GM20431 (cell line): Measurements from ENCODE around the gene NTN4.
"Not testable (repeated sequence)": the region's sequence is repeated elsewhere in the genome, so short reads cannot be mapped to it uniquely, and the experiment has no call there.

Experiments used
- in situ Hi-C: fragments of 300-500 bp; cut with MseI, MboI; formaldehyde crosslinking; loops from one replicate; pipeline ENCODE4 v1.15.0; 2020; ENCODE audit warnings: low sequenced_read_pairs; ENCODE audit not compliant: unreplicated experiment

Gene NTN4

DNA sequence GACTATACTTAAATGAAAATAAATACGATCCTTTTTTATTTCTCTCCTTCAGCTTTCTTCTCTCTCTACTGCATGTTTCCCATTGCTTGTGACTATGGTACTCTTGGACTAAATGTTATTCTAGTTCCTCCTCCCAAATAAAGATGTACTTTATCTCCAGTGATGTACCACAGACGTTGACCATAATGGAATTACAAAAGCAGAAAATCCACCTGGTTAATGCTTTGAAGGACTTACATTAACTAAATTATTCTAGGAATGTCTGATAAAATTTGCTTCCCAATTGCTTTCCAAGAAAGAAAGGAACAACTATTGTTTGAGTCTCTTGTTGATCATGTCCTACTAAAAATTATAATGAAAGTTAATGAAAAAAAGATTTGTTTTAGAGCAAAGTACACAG lies 71.8 kb downstream of the NTN4 start:
- in situ Hi-C loops, result no loop called here

DNA sequence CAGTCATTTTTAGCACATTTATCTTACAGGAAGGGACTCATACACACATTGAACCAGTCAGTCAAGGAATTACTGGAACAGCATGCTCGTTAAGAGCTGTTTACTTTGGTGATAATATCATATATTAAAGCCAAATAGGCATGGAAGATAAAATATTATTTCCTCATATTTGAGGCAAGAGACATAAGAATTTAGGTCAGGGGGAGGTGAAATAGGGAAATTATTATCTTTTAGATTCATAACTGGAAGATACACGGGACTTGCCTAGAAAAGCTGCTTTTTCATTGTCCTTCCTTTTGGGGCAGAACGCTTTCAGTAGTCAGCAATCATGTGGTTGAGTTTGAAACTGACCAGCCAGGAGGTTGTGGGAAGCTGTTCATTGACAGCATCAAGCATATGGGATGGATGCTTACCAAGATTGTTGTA lies 72.5 kb downstream of the NTN4 start:
- in situ Hi-C loops, result no loop called here

DNA sequence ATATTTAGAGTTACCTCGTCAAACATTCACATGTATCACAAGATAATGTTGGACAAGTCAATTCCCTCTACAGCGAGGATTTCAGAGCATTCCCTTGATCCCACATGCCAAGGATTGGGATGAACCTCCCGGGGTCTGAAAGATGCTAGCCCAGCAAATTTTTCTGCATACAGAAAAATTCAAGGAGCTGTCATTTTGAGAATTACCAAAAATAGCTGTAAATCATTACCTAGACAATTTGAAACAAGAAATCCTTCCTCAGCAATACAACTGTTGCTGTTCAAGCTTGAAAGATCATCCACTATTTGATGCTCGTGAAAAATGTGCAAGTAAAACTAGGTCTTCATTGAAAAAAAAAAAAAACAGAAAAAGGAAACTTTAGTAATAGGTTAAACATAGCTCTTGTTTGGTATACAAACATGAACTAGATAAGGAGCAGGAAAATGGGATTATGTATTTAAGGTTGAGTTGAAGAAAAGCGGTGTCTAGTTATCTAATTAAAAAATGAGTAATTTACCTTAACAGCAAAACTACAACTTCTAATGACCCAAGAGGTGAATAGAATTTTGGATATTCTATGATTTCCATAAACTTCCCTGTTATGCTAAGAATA lies 73.1 kb downstream of the NTN4 start:
- in situ Hi-C loops, result no loop called here

DNA sequence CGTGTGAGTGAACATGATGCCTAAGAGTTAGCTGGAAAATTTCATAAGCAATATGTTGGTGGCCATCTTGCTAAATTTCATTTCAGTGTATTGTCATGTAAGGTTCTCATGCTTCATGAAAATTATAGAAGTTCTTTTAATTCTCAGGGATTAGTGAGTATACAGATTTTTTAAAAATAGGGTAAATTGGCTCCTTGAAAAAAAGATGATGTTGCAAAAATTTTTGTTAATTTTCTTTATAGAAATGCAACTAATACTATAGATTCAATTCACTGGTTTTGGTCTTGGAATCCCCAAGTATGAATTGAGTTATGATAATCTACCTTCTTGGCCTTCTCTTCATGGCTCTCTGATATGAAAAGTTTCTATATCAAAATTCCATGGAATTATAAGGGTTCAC lies 75.4 kb downstream of the NTN4 start:
- in situ Hi-C loops, result no loop called here

DNA sequence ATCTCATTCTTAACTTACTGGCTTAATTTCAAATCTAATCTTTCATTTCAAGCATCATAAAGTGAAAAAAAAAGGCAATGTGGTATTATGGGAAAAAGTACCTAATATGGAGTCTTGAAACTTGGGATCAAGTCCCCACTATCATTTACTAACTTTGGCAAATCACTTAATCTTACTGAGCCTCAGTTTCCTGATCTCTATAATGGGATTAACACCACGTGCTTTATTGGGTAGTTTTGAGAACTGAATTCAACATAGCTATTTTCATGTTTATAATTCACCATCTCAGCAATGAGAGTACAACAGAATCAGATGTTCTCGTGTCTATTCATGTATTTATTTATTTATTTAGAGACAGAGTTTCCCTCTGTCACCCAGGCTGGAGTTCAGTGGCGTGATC lies 78.3 kb downstream of the NTN4 start:
- in situ Hi-C loops, result no loop called here

DNA sequence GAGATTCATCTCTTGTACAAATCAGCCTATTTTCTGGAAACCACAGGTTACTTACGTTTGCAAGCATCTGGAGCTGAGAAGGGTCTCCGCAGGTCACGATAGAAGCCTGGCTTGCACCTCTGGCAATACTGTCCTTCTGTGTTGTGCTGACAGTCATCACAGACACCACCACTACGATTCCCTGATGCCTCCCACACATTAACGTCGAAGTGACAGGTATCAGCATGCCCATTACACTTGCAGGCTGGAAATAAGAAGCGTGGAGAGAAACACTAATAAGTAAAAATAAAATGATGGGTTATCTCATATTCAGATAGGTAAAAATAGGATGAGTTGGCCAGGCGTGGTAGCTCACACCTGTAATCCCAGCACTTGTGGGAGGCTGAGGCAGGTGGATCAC lies 80.2 kb downstream of the NTN4 start:
- in situ Hi-C loops, result no loop called here

DNA sequence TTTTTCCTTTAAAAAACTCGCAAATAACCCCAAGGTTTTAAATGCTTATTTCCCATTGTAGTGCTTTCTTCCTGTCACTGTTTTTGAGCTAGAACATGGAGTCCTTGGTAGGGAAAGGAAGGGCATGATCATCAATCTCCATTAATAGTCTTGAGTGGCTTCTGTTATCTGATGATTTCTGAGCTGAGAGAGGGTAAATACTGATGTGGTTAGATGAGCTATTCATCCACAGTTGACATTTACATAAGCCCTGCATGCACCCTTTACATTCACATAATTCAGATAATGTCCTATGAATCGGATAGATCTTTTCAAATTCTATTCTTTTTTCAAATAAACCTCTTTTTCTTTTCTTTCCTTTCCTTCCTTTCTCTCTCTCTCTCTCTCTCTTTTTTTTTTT lies 81.4 kb downstream of the NTN4 start:
- in situ Hi-C loops, result no loop called here

DNA sequence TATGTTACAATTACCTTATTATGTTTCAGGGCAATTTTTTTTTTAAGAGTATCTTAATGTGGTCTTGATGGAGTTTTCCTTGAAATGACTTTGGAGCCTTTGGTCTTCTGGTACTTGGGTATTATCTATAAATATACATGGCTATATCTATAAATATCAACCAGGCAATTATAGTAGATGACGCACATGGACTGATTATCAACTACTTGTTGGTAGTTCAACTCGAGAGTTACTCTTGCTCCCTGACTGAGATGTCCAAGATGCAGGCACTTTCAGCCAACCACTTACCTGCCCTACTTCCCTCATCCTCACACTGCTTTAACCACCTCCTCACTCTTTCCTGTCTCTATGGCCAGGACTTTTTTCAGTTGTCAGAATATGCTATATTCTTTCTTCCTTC lies 85.4 kb downstream of the NTN4 start:
- in situ Hi-C loops, result no loop called here

DNA sequence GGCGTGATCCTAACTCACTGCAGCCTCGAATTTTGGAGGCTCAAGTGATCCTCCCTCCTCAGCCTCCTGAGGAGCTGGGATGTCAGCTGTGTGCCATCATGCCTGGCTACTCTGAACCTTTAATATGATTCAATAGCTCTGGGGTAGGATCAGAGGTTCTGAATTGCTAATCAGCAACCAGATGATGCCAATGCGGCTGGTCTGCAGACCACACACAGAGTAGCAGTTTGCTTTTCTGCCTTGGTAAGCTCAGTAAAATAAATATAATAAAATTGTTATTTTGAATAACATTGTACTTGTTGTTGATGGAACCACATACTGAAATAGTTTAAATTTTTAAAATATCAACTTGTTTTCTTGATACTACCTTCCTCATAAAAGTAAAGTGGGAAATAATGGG lies 86.6 kb downstream of the NTN4 start:
- in situ Hi-C loops, result no loop called here

DNA sequence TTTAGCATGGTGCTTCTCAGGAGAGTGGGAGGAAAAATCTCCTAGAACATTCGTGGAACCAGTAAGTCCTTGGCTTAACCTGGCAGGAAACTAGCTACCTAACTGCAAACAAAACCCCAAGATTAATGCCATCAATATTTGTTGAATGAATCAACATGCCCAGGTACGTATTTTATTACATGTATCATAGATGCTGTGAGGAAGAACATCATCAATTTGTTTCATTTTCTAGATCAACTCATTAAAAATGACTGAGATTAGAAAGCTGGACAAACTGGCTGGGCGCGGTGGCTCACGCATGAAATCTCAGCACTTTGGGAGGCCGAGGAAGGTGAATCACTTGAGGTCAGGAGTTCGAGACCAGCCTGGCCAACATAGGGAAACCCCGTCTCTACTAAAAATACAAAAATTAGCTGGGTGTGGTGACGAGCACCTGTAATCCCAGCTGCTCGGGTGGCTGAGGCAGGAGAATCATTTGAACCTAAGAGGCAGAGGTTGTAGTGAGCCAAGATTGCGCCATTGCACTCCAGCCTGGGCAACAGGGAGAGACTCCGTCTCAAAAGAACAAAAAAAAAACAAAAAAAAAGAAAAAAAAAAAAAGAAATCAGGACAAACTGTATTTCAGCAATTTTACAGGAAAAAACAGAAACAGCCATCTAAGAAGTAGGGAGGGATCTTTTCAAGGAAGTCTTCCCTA lies 88.7 kb downstream of the NTN4 start:
- in situ Hi-C loops, result no loop called here

DNA sequence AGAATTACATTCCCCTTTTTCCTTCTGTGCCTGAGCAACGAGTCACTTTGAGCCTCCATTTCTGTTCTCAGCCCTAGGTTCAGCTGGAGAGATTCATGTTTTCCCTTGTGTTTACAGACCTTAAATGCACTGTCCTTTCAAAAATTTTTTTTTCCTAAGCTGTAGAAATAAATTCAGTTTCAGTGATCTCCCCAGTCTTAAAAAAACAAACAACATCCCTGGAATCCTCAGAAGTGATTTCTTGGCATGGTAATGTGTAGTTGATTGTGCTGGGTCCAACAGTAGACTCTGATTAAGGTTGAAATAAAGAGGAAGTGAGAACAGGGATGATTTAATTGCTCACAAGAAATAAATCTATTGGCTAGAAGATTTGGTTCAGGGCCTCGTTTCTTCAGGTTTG lies 89.3 kb downstream of the NTN4 start:
- in situ Hi-C loops, result no loop called here

DNA sequence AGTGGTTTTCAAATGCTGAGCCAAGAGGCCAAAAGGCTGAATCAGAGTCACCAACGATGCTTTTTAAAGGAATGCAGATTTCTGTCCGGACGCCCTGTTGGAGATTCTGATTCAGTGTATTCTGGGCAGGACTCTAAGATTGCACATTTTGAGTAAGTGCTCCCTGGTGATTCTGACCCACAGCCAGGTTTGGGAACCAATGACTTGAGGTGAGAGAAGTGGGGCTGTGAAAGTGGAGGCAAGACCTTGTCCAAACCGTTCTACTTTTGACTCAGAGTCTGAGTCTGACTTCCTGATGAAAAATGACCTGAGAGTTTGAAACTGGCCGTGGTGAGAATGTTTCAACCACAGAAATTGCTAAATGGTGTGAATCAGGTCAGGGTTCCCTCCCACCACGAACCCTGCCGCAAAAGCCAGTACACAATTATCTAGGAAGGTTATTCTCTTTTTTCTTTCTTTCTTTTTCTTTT lies 90.2 kb downstream of the NTN4 start:
- in situ Hi-C loops, result no loop called here

DNA sequence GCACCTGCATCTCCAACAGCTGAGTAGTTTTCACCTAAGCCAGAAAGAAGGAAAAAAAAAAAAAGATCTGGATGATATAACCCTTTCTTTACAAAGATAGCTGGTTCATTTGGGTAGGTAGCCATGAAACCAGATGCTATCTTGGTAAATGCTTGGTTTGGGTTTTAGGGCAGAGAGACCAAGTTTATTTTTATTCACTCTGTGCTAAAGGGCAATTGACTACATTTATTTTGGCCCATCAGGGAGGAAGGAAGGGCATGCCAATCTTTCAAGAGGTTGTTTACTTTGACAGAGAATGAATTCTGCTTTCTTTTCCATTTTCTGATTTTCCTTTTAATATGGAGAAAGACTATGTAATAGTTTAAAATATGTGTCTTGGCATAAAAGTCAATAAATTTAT lies 91.0 kb downstream of the NTN4 start:
- in situ Hi-C loops, result no loop called here

DNA sequence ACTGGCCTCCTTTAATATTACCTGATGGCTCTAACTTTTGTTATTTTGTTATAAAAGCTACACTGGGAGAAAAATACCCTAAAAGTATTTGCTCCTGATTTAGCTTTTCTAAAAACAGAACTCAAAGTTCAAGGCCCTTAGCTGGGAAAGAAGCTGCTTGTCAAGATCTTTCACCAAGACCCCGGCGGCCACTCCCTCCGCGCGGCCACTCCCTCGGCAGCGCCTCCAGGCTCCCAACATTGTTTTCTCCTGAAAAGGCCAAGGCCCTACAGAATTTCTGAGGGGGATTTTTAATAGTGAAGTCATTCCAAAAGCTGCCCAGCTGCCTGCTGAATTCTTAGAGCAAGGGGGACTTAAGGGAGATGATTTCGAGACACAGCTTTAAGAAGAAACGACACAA lies 96.4 kb downstream of the NTN4 start:
- in situ Hi-C loops, result no loop called here

DNA sequence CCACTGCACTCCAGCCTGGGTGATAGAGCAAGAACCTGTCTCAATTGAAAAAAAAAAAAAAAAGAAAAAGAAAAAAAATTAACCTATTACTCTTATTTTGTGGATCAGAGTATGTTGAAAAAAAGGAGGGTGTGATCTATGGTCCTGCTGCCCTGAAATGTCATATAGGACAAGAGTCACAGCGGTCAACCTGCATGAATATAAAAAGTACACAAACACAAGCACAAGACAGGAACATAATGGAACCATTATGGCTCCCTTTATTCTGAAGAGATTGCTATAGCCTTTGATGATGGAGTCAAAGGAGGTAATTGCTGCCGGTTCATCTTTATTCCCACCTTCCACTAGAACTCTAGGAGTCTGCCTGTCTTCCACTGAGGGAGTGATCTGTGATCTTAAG lies 96.9 kb downstream of the NTN4 start:
- in situ Hi-C loops, result no loop called here

DNA sequence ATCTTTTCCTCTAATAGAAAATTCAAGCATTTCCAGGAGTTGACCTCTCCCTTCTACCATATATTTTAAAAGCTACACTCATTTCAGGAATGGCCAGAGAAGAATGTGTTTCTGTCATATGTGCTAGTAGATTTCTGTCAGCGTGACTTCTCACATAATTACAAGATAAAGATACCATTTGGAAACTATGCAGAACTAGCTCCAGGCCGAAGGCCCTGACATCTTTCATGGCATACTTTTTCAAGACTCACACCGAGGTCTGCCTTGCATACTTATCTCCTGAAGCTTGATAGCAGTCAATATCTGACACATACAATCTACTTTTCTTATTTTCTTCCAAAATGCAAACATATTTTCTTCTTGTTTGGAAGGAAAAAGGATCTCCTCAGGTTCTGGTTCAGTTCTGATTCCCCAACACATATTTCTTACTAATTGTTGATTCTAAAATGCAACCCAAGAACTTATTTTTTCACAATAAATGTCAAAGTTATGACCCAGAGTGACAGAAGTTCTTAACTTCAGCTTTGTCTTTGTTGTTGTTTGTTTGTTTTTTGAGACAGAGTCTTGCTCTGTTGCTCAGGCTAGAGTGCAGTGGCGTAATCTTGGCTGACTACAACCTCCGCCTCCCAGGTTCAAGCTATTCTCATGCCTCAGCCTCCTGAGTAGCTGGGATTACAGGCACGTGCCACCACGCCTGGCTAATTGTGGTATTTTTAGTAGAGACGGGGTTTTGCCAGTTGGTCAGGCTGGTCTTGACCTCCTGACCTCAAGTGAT lies 99.5 kb downstream of the NTN4 start:
- in situ Hi-C loops, result no loop called here

DNA sequence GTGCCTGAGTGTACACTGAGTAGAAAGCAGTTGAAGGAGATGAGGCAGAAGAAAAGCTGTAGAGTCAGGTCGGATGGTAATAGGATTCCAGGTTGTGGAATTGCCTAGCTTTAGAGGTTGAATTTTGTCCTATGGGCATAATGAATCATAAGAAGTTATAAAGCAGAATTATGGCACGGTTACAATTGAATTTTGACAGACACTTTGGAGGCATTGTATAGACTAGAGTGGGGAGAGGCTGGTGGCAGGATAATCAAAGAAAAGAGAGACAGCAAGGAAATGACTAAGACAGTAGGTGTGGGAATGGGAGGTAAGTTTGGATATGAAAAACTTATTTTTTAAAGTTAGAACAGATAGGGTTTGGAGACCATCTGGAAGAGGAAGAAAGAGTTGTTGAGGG lies 102.6 kb downstream of the NTN4 start:
- in situ Hi-C loops, result no loop called here

DNA sequence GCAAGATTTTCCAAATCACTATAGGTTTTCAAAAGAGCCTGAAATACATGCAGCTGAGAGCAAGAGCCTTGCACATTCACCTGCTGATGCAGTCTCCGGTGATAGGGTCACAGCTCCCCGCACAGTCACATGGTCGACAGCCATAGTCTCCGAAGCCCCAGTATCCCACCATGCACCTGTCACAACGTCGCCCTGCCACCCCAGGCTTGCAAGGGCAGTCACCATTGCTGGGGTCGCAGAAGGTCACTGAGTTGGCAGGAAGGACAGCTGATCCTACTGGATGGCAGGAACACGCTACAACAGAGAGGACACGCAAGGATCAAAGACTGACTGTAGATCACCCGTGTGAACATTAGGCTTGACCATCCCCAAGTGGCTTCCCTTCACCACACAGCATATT lies 107.1 kb downstream of the NTN4 start:
- in situ Hi-C loops, result no loop called here

DNA sequence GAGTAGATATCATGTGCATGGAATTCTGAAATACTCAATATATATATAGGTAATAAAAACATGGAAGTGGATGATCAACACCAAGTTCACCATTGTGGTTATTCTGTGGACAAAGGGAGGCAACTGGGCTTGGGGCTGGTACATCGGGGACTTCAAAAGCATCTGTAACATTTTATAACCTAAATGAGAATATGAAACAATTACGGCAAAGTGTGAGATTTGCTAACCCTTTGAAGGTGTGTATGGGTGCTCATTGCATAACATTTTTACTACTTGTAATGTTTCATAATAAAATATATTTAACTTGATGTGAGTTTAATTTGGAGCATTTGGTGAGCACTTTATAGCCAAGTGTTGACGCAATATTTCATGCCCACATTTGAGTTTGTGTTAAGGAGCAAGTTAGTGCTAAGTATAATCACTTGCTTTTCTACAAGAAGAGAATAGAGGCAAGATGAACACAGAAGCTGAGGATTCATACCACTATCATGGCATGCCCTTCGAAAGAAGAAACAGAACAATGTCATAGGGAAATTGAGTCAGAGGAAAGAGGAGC lies 109.3 kb downstream of the NTN4 start:
- in situ Hi-C loops, result no loop called here

DNA sequence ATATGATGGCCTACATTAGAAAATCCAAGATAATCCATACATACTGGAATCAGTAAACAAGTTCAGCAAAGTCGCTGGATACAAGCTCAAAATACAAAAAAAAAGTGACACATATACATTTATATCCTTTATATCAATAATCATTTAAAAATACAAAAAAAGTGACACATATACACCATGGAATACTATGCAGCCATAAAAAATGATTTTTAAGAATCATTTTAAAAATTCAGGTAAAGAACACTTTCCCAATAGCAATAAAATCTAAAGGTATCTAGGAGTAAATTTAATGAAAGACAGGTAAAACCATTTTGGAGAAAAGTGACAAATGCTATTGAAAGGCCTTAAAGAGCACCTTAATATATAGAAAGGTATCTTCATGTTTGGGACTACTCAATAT lies 111.9 kb downstream of the NTN4 start:
- in situ Hi-C loops, result no loop called here

DNA sequence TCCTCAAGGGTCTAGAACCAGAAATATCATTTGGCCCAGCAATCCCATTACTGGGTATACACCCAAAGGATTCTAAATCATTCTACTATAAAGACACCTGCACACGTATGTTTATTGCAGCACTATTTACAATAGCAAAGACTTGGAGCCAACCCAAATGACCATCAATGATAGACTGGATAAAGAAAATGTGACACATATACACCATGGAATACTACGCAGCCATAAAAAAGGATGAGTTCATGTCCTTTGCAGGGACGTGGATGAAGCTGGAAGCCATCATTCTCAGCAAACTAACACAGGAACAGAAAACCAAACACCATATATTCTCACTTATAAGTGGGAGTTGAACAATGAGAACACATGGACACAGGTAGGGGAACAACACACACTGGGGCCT lies 112.8 kb downstream of the NTN4 start:
- in situ Hi-C loops, result not testable (repeated sequence)
